K562 (cell line): Measurements from ENCODE around the gene DCTN2. TPM values are rescaled to one million over a fixed set of nuclear protein-coding genes. Genes with fewer than 3 reads are reported as not detected.

Experiments
- ARID1B ChIP-seq: fragments of 450-650 bp; IDR thresholded peaks from 2 replicates; pipeline ENCODE4 v1.6.1; 2016; ENCODE audit warnings: antibody characterized with exemption, mild to moderate bottlenecking, inconsistent platforms
- CEBPG ChIP-seq, 3 experiments: fragments of 200-800 bp in 1 of 3; sonication (Bioruptor generic) in 1 of 3; sonication (generic) in 1 of 3; formaldehyde crosslinking in 1 of 3; IDR thresholded peaks in 2 of 3; conservative IDR thresholded peaks in 1 of 3; 2 replicates each; pipeline versions ENCODE4 v1.6.1 to v1.8.0; 2016 to 2022; ENCODE audit warnings: missing compliant biosample characterization in 2 of 3, missing genetic modification characterization in 2 of 3, mild to moderate bottlenecking in 1 of 3, missing genetic modification reagents in 1 of 3
- CHD4 ChIP-seq: fragments of 200-600 bp; sonication (generic); IDR thresholded peaks from 3 replicates; pipeline ENCODE4 v1.6.1; 2012; ENCODE audit warnings: low read depth, mild to moderate bottlenecking, mixed read lengths, low read length, inconsistent platforms; ENCODE audit not compliant: insufficient read depth, insufficient replicate concordance, poor library complexity, severe bottlenecking
- E2F4 ChIP-seq: sonication (generic); formaldehyde crosslinking; IDR thresholded peaks from 2 replicates; pipeline ENCODE4 v1.8.0; 2022; ENCODE audit warnings: mild to moderate bottlenecking, low read depth, missing genetic modification reagents
- ELF2 ChIP-seq: fragments of 250-450 bp; sonication (Bioruptor Pico); IDR thresholded peaks from 2 replicates; pipeline ENCODE4 v1.5.0; 2021; ENCODE audit warnings: mild to moderate bottlenecking
- GABPA ChIP-seq: fragments of 200-800 bp; sonication (Bioruptor generic); conservative IDR thresholded peaks from 2 replicates; pipeline ENCODE4 v1.6.1; 2016; ENCODE audit warnings: low read depth, missing genetic modification characterization, missing compliant biosample characterization
- KDM2B ChIP-seq: fragments of 250-450 bp; sonication (Bioruptor Pico); IDR thresholded peaks from 2 replicates; pipeline ENCODE4 v1.8.0; 2021; ENCODE audit warnings: mild to moderate bottlenecking, moderate library complexity
- MAFG ChIP-seq: fragments of 450-650 bp; conservative IDR thresholded peaks from 2 replicates; pipeline ENCODE4 v1.6.1; 2016; ENCODE audit warnings: missing genetic modification characterization, missing compliant biosample characterization
- MNT ChIP-seq, 2 experiments: fragments of 450-650 bp; conservative IDR thresholded peaks; 2 replicates each; pipeline ENCODE4 v1.6.1; 2017; ENCODE audit warnings: mild to moderate bottlenecking in 2 of 2, moderate library complexity in 2 of 2
- NCOR1 ChIP-seq: fragments of 450-650 bp; IDR thresholded peaks from 2 replicates; pipeline ENCODE4 v1.6.1; 2016; ENCODE audit warnings: mild to moderate bottlenecking, moderate library complexity
- PML ChIP-seq: IDR thresholded peaks from 2 replicates; pipeline ENCODE4 v1.6.1; 2012; ENCODE audit warnings: low read length, inconsistent platforms
- RNF219 ChIP-seq: fragments of 250-450 bp; sonication (Bioruptor Pico); IDR thresholded peaks from 2 replicates; pipeline ENCODE4 v1.5.0; 2022; ENCODE audit warnings: mild to moderate bottlenecking
- SMAD2 ChIP-seq: fragments of 150-350 bp; IDR thresholded peaks from 2 replicates; pipeline ENCODE4 v1.6.1; 2014; ENCODE audit warnings: low read depth, mild to moderate bottlenecking, low read length
- ZNF143 ChIP-seq: sonication (generic); formaldehyde crosslinking; IDR thresholded peaks from 2 replicates; pipeline ENCODE4 v1.9.0; 2022; ENCODE audit warnings: mild to moderate bottlenecking, missing genetic modification reagents
- ZNF324 ChIP-seq: fragments of 250-450 bp; sonication (Bioruptor Pico); IDR thresholded peaks from 2 replicates; pipeline ENCODE4 v1.4.0; 2020; ENCODE audit warnings: mild to moderate bottlenecking
- polyA plus RNA-seq, 8 experiments: library from polyadenylated mRNA; depleted of rRNA in 4 of 8; stranded (reverse) in 5 of 8; unstranded in 3 of 8; fragments of >200 nt; fragmentation: Nextera tagmentation in 2 of 8; fragmentation: Illumina TruSeq in 1 of 8; extraction: Ambion mirVana in 2 of 8; extraction: Trizol in 1 of 8; gene quantifications; 2 replicates each; pipeline versions ENCODE4 v1.2.1 to v1.2.3, GENCODE V29; 2011 to 2014; ENCODE audit warnings: inconsistent platforms in 1 of 8, missing spikeins in 1 of 8
- total RNA-seq, 7 experiments: library from RNA; depleted of rRNA in 6 of 7; stranded (reverse); fragments of >200 nt in 6 of 7; fragmentation: Illumina TruSeq in 2 of 7; extraction: Trizol in 2 of 7; gene quantifications; 2 replicates each; pipeline versions ENCODE4 v1.2.1 to v1.2.3, GENCODE V29; 2011 to 2021; ENCODE audit warnings: low replicate concordance in 1 of 7
- TF ChIP-seq, protein P1 (sequence below): conservative IDR thresholded peaks from 2 replicates; pipeline ENCODE4 v1.6.1; 2011; ENCODE audit warnings: low read depth, mild to moderate bottlenecking, low read length; ENCODE audit not compliant: control insufficient read depth
- TF ChIP-seq, protein P2 (sequence below): fragments of 450-650 bp; formaldehyde crosslinking; IDR thresholded peaks from 2 replicates; pipeline ENCODE4 v1.4.0; 2020; ENCODE audit warnings: mild to moderate bottlenecking

DCTN2 gene
- total and polyA plus RNA-seq, 9 of the 15 experiments (the other 6 are each of a cell fraction or from before 2014, with no cell fraction given): 43.6 to 270 (median 125) TPM

DNA sequence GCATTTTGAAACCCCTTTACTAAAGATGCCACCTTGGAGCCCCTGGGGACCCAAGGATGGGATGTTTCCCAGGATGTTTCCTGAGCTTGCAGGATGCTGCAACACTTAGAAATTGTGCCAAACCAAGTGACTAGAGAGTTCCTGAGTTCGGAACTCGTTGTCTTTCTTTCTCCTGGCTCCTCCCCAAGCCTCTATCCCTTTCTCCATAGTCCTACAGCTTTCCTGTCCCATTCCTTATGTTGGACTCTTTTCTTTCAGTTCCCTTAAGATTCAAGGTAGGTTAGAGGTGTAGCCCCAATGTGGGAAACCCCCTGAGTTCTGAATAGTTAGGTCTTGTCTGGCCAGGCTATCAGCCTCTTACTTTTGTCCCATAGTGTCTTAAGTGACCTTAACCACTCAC lies 1.5 kb upstream of the DCTN2 start (continued):
- TF ChIP-seq E2F4 (CRISPR knock-in tag) (no peak), RNF219 (no peak), NCOR1 (no peak), CHD4 (no peak), CEBPG (CRISPR knock-in tag; IDR thresholded peaks at IDR 0.05) (peak; percentile 94), CEBPG (tag; conservative IDR thresholded peaks at IDR 0.05 in 1 of 2, IDR thresholded peaks at IDR 0.05 in 1 of 2) (peak in 1 of 2 experiments; percentile 93; a peak in 3 of 4 replicates), ELF2 (no peak), PML (peak; percentile 20; the same call in 1 of the 2 replicates), SMAD2 (no peak), ZNF143 (no peak), ARID1B (peak; percentile 17; the same call in 1 of the 2 replicates), MNT (conservative IDR thresholded peaks at IDR 0.05) (no peak), MAFG (tag) (0 out of 2 replicates have a peak, but pooled peaks have one; percentile 14), KDM2B (no peak), GABPA (tag) (no peak), ZNF324 (no peak)
- TF ChIP-seq, protein P1, sequence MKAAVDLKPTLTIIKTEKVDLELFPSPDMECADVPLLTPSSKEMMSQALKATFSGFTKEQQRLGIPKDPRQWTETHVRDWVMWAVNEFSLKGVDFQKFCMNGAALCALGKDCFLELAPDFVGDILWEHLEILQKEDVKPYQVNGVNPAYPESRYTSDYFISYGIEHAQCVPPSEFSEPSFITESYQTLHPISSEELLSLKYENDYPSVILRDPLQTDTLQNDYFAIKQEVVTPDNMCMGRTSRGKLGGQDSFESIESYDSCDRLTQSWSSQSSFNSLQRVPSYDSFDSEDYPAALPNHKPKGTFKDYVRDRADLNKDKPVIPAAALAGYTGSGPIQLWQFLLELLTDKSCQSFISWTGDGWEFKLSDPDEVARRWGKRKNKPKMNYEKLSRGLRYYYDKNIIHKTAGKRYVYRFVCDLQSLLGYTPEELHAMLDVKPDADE: no peak
- TF ChIP-seq, protein P2, sequence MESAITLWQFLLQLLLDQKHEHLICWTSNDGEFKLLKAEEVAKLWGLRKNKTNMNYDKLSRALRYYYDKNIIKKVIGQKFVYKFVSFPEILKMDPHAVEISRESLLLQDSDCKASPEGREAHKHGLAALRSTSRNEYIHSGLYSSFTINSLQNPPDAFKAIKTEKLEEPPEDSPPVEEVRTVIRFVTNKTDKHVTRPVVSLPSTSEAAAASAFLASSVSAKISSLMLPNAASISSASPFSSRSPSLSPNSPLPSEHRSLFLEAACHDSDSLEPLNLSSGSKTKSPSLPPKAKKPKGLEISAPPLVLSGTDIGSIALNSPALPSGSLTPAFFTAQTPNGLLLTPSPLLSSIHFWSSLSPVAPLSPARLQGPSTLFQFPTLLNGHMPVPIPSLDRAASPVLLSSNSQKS: no peak
